Activated naive CD4-positive, alpha-beta T cell (primary cell): ENCODE measurements around the gene CPPED1.

Experiments
- DNase-seq, 4 experiments: peaks; one replicate each; lab custom pipeline; 2025; lab: John Stamatoyannopoulos, UW

CPPED1 gene

DNA sequence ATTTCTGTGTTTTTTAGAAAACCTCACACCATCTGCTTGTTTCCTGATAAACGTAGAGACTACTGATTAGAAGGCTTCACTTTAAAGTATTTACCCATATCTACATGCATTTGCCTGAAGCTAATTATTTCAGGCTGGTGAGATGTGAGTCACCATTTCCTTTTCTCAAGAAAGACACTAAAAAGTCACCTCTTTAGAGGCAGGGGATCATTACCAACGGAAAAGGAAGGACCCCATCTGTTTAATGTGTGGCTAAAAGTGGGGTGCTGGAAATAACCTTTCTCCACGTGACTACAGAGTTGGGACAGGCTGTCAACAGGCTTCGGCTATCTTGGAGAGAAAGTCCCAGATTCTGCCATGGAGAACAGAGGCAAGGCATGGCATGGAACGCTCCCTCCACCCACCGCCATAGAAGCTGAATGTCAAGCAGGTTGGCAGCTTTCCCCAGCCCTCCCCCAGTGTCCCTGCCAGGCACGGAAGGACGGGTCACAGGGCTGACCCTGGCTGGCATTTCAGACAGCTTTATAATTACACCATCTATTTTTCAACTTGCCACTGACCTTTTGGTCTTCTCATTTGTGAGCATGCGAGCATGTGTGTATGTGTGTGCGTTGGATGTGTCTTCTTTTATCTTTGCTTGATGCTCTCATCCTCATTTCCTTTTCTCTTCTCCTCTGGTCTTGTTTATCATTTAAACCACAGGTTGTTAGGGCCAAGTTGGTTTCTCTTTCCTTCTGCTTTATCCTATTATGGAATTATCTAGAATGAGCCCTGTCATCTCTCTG, 157.0 kb downstream of the CPPED1 start:
- no peak for DNase-seq

DNA sequence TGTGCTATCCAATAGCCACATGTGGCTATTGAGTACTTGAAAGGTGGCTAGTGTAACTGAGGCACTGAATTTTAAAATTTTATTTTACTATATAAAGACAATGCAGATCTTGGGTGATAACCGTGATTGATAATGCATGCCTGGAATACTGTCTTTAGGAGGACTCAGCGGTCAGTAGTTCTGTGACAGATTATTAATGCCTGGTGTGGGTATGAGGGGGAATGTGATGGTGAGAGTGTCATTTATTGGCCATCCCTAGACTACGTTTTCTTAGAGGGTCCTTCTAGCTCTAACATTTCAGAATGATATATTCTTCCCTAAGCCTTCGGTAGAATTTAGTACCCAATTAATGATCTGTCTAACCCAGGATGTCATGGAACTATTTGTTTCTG, 157.6 kb downstream of the CPPED1 start:
- no peak for DNase-seq

DNA sequence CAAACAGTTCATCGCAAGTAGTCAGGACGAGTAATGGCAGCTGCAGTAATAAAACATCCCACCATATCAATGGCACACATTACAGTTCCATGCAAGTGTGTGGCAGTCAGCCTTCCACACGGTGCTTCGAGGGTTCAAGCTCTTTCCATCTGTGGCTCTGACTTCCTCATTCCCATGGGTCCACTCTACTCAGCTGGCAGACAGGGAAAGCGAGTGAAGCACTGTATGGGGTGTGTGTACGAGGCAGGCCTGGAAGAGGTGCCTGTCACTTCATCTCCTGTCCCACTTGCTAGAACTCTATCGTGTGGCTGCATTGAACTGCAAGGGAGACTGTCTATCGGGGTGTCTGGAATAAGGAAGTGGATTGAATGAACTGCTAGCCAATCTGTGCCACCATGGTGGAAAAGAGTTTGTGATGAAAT, 160.6 kb downstream of the CPPED1 start:
- no peak for DNase-seq

DNA sequence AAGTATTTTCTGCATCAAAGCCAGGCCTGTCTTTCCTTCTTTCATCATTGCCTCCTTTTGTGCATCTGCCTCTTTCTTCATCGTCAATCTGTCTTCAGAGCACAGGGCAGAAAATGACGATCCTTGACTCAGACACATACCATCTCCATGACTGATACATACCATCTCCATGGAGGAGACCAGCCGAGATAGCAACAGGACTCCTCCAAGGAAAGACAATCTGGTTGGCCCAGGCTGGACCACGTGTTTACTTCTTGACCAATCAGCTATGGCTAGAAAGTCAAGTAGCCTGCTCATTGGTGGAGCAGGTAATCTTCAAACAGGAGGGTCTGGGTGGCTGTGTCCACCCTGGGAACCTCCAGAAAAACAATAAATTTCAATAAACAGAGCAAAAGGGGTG, 164.6 kb downstream of the CPPED1 start:
- no peak for DNase-seq

DNA sequence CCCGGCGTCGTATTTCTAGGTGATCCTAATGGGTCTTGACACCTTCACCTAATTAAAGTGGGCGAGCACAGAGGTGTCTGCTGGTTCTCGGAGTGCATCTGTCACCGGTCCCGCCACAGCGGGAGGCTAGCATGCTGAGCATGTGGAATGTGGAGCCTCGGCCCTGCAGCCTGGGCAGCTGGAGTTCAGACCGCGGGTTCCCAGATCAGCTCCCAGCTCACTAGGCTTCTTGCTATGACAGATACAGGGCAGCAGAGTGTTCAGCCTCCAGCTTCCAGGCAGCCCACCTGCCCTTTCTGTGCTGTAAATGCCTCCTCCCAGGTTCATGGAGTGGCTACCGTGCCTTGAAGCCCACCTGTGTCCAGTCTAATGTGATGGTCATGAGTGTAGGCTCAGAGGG, 166.7 kb downstream of the CPPED1 start:
- DNase-seq, result no peak

DNA sequence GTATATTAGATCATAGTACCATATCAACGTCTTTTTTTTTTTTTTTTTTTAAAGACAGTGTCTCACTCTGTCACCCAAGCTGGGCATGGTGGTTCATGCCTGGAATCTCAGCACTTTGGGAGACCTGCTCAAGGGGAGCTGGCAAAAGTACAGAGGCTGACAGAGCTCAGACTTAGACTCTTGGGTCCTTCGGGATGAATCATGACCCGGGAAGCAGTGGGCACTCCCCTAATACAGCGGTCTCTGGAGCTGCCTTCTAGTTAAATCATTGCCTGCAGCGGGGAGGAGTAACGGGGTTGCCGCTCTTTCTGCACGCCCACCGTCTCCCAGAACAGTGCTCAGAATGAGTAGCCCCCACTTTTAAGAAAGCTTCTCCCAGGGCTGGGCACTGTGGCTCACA, 174.4 kb downstream of the CPPED1 start:
- no peak for DNase-seq

DNA sequence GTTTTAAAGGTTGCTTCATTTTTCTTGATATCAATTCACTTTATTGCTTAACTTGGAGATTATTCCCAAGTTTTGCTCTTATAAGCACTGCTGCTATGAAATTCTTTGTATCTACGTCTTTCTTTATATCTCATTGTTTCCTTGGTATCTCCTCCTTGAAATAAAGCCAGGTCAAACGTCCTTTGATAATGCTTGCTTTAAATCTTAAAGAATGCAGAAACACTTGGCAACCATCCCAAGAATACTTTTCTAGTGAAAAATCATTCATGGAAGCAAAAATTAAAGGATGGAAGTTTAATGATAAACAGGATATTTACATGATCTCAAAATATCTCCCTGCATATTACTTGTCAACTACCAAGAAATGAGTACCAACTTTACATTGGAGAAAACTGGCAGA, 175.2 kb downstream of the CPPED1 start:
- DNase-seq, result no peak

DNA sequence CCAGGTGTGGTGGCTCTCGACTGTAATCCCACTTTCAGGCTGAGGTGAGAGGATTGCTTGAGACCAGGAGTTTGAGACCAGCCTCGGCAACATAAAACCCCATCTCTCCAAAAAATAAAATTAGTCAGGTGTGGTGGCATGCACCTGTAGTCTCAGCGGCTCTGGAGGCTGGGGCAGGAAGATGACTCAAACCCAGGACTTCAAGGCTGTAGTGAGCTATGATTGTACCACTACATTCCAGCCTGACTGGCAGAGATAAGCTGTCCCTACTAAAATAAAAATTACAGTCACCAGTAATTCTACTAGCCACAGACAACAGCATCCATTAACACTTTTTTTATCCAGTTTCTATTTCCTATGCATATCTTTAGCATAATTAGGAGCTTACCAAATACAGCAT, 176.3 kb downstream of the CPPED1 start:
- DNase-seq, result no peak

DNA sequence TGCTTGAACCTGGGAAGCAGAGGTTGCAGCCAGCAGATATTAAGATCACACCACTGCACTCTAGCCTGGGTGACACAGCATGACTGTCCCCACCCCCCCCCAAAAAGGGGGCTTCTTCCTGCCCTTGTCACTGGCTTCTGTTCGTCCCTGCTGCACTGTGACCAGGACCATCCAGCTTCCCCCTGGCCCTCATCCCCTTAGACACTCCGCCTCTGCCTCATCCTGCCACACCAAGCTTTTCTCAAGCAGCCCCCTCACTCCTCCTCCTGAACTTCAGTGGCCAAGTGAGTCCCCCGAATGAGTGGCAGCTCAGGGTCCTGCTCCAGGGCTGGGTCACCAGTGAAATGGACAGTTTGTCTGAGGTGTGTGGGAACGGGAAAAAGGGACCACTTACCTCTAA, 177.3 kb downstream of the CPPED1 start:
- DNase-seq, result no peak

DNA sequence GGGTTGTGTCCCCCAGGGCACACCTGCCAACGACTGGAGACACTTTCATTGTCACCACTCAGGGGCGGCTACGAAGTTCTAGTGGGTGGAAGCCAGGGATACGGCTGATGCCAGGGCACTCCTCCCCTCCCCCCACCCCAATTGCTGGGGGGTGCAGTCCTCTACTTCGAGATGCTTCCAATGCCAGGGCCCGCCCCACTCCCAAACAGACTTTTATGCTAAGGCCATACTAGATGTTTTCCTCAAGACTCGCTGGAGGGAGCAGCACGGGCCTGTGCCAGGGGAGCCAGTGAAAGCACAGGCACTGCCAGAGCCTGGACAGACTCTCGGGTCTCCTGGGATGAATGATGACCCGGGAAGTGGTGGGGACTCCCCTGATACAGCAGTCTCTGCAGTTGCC, 178.0 kb downstream of the CPPED1 start:
- no peak for DNase-seq

DNA sequence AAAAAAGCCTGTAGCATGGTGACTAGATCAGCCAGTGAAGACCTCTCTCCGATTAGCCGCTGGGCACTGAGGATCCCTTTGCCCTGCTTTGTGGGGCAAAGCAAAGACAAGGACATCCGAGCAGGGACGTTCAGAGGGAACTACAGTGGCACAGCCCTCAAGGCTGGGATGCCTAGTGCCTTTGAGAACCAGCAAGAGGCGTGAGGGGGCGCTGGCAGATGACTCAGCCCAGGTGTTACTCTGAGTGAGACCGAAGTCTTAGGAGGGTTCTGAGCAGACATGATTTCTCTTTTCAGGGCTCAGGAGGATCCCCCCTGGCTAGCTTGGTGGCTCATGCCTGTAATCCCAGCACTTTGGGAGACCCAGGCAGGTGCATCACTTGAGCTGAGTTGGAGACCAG, 178.6 kb downstream of the CPPED1 start:
- no peak for DNase-seq

DNA sequence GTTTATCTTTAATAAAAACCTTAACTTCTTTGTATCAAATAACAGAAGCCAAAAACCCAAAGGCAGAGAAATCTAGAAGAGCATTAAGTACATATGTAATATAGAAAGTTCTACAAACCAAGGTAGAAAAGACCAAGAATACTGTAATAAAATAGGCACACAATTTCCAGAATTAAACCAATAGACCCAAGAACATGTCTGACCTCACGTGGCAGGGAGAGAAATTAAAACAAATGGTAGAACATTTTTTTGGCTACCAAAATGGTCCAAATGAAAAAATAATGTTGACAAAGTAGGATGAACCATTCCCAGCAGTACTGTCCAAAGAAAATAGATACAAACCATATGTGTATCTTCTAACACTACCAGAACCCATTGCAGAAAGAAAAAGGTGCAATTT, 183.5 kb downstream of the CPPED1 start:
- no peak for DNase-seq

DNA sequence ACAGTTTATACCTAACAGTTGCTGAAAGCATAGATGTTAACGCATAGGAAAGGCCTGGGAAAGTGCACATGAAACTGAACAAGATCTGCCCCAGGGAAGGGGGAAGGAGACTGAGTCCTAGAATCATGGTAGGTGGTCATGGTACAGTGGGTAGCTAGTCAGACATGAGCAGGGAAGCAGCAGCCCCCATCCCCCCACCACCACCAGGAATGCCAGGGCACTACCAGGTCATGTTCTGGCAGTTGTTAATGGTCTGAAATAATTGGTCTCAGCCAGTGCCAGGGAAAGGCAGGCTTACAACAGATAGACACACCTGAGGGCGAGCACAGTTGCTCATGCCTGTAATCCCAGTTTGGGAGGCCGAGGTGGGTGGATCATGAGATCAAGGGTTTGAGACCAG, 185.2 kb downstream of the CPPED1 start:
- DNase-seq, result no peak

DNA sequence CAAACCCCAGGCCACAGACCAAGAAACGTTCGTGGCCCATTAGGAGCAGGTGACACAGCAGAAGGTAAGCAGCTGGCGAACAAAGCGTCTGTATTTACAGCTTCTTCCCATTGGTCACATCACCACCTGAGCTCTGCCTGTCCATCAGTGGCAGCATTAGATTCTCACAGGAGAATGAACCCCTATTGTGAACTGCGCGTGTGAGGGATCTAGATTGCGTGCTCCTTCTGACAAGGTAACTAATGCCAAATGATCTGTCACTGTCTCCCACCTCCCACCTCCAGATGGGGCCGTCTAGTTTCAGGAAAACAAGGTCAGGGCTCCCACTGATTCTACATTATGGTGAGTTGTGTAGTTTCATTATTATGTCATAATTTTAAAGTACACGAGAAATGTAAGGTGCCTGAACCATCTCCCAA, 186.3 kb downstream of the CPPED1 start:
- DNase-seq, result no peak

DNA sequence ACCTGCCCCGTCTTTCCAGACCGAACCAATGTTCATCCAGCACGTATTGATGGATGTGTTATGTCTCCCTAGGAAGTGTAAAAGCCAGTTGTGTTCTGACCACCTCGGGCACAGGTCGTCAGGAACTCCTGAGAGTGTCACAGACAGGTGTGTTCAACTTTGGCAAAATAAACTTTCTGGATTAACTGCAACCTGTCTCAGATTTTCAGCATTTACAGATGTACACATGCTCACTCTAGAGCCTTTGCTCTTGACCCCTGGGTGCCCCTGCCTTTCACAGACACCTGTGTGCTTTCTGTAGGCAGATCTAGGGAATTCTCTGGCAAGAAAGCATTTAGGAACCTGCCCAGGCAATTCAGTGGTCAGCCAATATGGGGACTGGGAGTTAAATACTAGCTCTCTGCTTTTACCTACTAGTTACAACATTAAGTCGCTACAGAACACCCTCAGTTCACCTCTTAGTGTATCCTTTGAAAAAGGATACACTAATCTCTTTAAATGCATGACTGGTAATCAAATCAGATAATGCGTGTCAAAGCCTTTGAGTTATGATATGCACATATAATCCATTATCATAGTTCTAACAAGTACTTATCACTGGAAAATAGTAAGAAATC, 188.9 kb downstream of the CPPED1 start:
- no peak for DNase-seq

DNA sequence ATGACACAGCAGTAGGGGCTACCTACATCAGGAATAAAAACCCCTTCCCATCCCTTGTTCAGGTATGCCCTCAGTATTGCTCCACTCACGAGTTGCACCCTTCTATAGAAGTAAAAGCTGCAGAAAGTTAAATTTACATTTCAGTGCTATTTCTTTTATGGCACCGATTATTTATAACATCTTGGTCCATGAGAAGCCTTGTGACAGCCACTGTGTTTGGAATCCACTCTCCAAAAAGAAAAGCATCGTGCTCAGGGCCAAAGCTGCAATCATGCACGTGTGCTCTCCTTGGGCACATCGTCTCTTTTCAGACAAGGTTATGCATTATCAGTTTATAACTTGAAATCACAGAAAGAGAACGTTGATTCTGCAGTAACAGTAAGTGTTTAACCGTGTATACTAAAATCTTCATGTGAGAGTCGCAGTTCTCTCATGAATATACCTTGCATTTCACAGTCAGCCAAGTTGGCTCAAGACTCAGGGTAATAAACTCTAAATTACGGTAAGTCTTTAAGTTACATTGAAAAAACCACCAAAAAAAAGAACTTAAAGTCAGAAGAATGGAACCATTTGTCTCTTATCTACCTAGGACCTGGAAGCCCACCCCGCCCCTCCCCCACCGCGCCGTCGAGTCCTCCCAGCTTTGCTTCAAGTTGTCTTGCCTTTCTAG, 189.6 kb downstream of the CPPED1 start:
- DNase-seq, result no peak

DNA sequence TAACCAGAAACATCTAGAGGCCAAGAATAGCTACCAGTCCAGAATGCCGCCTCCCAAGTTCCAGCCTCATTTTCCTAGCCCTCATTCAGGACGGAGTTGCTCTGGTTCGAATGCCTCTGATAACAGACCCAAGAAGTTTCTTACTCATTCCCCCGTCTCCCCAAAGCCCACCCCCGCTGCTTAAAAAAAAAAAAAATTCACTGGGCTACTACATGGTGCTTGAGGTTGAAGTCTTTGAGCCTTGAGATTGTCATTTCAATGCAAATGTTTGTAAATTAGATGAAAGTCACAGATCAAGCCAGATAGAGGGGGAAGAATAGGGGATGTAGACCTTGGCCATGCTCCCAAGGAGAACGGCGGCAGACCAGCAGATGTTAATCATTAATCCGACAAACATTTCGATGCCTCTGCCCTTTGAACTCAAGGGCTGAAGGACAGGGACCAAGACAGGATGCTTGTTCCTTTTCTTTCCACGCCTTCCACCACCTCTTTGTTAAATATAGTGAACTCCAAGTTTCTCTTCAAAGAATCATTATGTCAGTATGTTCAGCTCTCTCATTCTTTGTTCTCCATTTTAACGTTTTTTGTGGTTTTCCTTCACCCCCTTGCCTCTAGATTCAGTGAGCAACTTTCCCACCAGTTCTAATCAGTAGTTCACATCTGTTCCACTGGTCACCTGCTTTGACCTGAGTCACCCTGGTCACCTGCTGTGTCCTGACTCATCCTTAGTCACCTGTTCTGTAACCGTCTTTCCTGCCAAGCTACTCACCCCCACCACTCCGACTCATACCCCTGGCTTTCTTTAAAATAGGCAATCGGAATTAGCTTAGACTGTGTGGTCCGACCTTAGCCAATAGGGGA, 190.3 kb downstream of the CPPED1 start:
- DNase-seq, result no peak

DNA sequence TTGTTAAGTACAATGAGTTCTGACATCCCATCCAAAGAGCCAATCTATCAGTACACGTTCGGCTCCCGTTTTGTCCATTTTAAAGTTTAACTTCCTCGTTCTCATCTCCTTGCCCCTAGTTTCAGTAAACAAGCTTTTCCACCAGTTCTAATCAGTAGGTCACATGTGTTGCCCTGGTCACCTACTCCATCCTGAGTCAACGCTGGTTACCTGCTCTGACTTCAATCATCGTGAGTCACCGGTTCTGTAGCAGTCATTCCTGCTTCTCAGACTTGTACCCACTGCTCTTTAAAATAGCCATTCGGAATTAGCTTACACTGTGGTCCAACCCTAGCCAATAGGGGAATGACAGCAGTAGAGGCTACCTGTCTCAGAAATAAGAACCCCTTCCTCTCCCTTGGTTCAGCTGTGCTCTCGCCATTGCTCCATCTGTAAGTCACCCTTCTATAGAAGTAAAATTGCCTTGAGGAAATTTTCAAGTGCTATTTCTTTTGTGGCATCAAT, 191.0 kb downstream of the CPPED1 start:
- no peak for DNase-seq

DNA sequence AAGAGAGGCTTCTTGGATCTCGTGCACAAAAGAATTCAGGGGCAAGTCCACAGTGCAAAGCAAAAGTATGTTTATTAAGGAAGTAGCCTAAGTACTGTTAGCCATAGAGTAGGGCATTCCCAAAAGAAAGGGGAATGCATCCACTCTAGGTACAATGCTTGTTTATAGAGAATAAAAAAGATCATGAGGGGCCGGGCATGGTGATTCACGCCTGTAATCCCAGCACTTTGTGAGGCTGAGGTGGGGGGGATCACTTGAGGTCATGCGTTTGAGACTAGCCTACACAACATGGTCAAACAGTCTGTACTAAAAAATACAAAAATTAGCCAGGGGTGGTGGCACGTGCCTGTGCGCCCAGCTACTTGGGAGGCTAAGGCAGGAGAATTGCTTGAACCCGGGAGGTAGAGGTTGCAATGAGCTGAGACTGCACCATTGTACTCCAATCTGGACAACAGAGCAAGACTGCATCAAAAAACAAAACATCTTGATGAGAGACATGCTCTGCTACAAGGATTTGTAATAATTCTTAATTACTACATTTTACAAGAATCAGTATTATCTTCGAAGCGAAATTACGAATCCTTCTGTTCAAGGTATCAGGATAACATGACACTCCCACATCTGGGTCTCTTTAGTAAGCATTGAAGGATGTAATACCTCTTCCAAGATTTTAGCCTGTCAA, 191.6 kb downstream of the CPPED1 start:
- DNase-seq, result no peak

DNA sequence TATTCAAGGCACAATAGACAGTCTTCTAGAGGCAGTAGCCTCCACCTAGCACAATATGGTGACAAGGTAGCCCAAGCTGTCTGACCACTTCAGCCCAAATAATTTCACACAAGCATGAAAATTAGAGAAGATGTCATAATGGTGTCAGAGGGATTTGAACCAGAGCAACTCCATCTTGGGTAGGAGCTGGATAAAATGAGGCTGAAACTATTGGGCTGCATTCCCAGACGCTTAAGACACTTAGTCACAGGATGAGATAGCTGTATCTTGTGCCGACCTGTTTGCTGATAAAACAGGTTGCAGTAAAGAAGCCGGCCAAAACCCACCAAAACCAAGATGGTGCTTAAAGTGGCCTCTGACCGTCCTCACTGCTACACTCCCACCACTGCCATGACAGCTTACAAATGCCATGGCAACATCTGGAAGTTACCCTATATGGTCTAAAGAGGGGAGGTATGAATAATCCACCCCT, 192.6 kb downstream of the CPPED1 start:
- no peak for DNase-seq

DNA sequence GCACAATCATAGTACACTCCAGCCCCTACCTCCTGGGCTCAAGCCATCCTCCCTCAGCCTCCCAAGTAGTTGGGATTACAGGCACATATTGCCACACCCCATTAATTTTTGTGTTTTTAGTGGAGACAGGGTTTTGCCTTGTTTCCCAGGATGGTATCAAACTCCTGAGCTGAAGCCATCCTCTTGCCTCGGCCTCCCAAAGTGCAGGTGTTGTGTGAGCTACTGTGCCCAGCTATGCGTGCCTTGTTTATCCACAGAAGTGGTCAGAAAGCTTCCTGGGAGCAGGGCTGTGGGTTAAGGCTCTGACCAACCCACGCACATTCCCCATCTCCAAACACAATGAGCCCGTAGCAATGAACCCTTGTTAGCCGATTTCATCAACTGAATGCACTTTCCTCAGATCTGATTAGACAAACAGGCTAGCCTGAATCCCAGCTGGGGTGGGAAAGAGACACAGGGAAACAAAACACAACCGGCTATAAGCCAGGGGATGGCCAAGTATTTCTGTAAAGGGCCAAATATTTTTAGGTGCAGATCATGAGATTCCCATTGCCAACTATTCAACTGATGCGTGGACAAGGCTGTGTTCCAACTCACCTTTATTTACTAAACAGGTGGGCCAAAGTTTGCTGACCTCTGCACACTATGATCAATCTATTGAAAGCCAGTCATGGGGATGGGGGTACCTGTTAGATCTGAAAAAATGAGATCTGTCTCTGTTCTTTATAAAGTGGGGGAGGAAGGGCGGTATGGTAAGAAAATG, 193.6 kb downstream of the CPPED1 start:
- no peak for DNase-seq
